Umbilical cord (tissue), 2 donors: ENCODE results near the gene SMC3. TPM values are rescaled to one million over a fixed set of nuclear protein-coding genes. Genes with fewer than 3 reads are reported as not detected.
"Not testable (repeated sequence)": the region's sequence is repeated elsewhere in the genome, so short reads cannot be mapped to it uniquely, and the experiment has no call there.

Source experiments
- DNase-seq: peaks from one replicate; pipeline ENCODE4 v3.0.0-alpha.2; 2015; ENCODE audit warnings: low spot score
- total RNA-seq: library from RNA; depleted of rRNA; stranded (reverse); fragments of >200 nt; gene quantifications from one replicate; pipeline ENCODE4 v1.2.3, GENCODE V29; 2014; ENCODE audit warnings: low replicate concordance; ENCODE audit not compliant: insufficient read depth

Gene SMC3
- total RNA-seq: 32.3 TPM

DNA sequence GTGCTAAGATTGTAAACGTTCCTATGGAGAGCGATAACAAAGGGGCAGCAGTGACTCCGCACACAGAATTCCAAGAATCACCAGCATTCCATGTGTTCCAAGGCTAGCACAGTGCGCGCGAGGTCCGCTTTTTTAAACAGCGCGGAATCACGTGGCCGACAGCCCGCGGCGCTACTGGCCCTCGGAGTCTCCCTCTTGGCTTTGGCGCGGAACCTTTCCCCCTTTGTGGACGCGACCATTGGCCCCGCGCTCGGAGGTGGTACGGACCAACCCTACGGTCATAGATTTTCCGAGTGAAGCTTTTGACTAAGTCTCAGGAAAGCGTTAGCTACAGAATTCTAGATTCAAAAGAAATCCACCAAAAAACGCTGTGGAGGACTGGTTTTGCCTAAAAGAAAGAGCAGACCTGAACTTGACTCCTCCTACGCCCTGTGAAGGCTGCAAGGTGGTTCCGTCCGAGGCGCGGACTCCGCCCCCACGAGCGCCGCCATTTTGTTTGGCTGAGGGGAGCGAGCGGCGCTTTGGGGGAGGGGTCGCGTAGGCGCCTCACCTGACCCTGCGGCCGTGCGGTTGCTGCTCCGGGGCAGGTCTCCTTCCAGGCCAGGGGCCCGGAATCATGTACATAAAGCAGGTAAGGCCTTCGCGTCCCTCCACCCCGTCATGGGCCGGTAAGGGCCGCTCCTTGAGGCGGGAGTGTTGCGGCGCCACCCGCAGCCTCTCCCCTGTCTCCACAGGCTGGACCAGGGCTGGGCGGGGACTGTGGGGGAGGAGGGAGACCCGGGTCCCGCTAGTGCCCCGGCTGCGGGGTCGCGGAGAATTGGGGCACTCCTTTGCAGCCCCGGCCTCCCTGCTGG is at the start of gene SMC3:
SMC3 (plus strand) TSS at position 495 of the 854 bp plus-strand sequence; CDS start at position 617, 122 bp downstream.
- peak; percentile 96 for DNase-seq

DNA sequence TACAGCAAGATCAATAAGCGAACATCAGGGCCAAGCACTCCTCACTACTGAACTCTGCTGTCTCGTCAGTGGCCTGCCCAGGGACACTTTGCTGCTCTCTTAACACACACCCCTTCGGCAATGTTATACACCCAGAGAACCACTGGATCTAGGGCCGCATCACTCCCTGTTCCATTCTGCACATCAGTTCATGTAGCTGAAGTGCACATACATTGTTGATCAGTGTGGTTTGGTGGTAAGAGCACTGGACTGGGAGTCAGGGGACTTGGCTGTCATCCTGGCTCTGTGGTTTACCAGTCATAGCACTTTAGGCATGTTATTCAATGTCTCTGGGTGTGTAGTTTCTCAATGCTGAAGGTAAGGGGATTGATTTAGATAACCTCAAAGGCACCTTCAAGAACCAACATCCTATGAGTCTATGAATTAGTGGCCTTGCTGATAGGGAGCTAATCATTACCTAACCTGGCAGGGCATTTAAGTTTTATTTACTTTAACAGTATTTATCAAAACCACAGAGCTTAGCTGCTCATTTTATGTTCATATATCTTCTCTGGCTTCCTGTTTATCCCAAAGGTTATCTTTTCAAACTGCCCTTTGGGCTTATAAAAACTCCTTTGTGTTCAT is 45.0 kb upstream of the SMC3 start:
- no peak for DNase-seq

DNA sequence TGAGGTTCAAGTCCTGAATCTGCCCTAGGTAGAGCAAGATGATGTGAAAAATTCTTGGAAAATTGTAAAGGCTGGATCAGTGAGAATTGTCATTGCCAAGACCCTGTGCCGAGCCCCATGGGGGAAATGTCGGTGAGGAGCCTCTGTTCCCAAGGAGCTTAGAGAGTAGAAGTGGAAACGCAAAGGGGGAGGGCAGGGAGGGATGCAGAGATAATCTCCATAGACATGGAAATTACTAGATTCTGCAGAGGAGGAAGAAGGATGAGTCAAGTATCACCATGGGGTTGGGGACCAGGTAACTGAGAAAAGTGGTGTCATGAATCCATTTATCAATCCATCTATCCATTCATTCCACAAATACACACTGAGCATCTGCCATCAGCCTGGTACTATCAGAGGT is 43.8 kb upstream of the SMC3 start:
- DNase-seq: no peak

DNA sequence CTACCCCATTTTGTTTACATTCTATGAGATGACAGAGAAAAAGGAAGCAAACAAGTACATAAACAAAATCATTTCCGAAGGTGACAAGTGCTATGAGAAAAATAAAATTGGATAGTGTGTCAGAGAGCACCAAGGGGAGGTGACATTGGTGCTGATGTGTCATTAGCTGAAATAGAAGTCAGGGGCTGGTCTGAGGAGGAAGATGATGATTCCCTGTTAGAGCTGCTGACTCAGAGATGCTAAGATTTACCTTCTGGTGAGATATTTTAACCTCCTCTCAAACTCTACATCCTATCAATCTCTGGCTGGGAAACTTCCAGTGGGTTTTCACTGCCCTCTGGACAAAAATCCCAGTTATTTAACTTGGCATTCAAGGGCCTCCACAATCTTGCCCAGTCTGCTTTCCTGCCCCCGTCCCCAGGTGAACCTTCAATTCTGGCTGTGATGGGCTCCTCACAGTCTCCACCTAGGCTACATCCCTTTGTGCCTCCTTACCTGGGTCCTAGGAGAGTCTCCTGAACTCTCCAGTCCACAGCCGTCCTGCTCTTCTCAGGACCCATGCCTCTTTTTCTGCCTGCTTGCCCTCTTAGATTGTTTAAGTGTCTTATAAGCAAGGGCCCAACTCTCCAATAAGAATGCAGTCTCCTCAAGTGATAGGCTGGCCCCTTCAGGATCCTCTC is 43.2 kb upstream of the SMC3 start:
- no peak for DNase-seq

DNA sequence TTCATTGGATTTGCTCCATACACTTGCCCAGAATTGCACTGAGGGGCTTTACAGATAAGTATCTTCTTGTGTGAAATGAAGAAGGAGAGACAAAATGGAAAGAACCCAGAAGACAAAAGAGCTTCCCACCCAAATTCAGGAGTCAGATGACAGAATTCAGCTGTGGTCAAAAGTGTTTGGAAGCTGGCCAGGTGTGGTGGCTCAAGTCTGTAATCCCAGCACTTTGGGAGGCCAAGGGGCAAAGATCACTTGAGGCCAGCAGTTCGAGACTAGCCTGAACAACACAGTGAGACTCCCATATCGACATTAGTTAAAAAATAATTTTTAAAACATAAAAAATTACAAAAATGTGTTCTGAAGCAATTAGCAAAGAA is 42.6 kb upstream of the SMC3 start:
- no peak for DNase-seq

DNA sequence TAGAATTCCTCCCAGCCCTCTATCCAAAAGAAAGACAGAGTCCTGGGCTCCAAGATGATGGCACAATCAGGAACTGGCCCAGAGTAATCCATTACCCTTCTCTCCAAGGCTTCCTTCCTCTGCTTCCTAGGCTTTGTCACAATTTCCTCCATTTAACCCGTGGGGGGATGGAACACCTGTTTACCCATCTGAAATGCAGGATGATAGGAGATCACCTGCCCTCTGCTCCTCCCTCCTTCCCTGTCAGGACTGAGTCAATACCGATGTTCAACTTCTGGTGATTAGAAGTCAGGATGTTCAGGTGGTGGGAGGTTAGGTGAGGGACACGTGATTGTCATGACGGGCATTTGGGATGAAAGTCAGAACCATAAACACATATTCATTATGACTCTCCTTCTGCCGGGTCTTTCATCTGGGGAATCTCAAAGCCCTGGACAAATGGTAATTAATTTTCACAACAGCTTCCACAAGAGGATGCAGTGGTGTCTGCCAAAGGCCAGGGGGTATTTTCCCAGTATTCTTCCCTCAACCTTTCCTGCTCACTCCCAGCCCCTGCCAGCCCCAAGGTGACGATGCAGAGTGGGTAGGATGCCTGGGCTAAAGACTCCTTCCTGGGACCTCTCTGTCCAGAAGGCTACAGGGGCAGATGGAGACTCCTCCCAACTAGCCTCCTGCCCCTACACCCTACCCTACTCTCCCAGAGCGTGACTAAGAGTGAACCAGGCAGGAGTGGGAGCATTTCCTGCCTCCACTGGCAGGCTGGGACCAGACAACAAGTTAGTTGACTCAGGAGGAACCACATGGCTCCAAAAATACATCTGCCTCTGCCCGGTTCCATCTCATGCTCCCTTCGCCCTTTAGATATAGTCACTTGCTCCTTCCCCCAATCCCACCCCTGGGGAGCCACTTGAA is 41.9 kb upstream of the SMC3 start:
- DNase-seq: no peak

DNA sequence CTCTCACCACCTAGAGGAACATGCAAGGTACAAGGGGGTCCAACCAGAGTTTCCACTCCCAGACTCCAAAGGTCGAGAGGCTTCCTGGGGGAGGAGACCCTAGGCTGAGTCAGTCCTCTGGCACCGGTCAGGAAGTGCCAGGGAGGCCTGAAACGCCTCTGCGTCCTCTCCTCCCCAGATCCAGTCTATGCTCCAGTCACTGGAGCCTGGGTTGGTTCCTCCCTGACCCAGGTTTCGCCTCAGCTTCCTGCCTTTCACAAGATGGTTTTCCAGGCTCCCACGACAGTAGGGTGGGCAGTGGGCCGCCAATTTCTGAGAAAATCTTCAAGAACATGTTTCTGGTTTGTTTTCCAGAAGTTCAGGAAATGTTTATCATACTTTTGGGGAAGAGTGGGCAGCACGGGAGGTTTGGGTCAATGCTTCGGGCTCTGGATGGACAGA is 39.7 kb upstream of the SMC3 start:
- DNase-seq: no peak

DNA sequence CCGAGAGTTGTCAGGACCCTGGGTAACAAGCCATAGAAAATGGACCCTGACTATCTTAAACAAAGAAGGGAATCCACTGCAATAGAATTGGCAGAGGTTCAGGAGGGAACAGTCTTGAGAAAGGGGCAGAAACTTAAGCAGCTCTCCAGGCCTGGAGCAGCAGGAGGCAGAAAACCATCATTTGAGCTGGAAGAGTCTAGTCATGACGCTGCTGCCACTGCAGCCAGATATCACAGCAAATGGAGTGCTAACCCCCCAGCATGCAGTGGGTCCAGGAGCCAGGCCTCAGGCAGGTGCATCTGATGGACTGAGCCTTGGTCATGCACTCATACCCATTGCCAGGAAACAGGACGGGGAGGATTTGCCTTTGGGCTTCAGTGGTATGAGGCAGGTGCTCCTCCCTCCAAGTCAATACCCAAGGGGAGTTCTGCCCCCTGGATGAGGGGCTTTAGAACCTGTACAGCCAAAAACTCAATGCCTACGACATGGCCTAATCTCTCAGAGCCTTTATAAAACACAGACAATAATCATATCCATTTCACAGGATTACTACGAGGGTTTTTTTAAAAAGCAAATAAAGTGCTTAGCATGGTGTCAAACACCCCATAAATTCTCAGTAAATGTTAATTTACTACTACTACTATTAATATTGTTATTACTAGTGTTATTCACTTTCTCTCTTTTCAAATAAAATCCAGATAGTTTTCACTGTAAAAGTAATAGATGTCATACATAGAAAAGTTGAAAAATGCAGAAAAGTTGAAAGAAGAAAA is 39.1 kb upstream of the SMC3 start:
- no peak for DNase-seq

DNA sequence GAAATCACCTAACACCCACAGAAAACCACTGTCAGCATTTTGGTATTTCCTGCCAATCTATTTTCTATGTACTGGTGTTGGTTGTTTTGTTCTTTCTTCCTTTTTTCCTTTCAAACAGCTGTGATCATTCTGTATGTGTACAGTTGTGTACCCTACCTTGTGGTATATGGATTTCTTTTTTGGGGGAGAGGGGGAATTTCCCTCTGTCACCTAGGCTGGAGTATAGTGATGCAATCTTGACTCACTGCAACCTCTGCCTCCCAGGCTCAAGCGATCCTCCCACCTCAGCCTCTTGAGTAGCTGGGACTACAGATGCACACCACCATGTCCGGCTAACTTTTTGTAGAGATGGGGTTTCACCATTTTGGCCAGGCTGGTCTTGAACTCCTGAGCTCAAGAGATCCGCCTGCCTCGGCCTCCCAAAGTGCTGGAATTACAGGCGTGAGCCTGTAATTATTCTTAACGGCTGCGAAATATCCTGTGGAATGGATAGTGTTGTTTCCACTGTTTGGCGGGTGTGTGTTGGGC is 38.4 kb upstream of the SMC3 start:
- not testable (repeated sequence) for DNase-seq

DNA sequence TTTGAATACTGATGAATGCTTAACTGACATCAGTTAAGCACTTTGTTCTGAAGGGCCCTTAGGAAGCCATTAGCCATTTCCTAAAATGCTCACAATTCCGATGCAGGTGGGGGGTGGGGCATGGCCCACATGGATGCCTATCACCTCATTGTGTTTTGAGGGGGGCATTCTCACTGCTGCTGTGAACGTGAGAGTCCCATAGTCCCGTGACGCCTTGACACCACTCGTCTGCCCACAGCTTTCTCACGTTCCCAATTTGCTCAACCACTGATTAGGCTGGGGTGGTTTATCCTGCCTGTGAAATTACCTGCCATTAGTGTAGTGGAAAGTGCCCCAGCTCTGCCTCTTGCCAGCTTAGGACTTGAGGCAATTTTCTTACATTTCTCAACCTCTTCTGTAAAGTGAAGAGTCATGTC is 37.9 kb upstream of the SMC3 start:
- DNase-seq: no peak

DNA sequence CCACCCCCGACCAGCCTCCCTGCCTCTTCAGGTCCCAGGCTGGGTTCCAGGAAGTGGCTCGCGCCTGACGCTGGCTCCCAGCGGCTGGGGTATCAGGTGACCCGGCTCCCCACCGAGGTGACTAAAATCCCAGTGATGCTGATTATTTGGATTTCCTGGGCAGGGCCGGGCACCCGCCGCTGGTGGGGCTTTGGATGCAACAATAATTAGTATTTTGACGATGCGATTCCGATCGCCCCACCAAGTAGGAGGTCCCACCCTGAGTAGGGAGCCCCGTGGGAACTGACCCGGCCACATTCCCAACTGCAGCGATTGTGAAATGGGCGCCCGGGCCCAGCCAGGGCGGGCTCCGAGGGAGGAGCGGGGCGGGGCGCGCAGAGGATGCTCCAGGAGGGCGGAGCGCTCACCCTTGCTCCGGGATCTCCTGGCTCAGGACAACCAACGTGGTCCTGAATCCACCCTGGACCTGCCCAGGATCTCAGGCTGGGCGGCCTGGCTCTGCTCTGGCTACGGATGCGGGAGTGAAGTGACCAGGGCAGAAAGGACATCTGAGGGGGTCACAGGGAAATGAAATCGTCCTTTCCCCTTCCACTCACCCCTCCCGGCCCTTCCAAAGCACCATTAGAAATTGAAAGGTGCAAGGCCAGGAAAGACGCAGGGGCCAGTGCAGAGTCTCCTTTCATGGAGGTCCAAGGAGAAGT is 37.2 kb upstream of the SMC3 start:
- DNase-seq: peak; percentile 56

DNA sequence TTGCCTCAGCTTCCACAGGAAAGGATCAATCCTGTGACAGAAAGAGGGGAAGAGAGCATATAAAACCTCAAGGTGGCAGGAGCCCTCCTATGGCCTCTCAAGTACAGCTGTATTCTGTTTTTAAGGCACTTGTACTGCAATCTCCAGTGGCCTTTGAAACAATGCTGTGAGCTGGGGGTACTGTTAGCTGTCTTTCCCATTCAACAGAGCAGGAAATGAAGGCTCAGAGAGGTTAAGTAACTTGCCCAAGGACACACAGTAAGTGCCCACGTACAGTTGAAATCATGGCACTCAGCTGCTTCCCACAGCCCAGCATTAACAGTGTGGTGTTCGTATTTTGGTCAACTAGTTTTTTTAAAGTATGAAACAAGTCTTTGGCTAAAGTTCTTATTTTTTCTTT is 35.8 kb upstream of the SMC3 start:
- DNase-seq: no peak

DNA sequence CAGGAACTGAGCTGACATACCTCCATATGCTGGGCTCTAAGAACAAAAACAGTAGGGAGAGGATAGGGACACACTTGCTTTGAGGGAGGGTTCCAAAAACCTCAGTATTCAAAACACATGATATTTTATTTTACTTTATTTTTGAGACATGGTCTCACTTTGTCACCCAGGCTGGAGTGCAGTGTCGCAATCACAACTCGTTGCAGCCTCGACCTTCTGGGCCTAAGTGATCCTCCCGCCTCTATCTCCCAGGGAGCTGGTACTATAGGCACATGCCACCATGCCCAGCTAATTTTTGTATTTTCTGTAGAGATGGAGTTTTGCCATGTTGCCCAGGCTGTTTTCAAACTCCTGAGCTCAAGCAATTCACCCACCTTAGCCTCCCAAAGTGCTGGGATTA is 34.9 kb upstream of the SMC3 start:
- not testable (repeated sequence) for DNase-seq

DNA sequence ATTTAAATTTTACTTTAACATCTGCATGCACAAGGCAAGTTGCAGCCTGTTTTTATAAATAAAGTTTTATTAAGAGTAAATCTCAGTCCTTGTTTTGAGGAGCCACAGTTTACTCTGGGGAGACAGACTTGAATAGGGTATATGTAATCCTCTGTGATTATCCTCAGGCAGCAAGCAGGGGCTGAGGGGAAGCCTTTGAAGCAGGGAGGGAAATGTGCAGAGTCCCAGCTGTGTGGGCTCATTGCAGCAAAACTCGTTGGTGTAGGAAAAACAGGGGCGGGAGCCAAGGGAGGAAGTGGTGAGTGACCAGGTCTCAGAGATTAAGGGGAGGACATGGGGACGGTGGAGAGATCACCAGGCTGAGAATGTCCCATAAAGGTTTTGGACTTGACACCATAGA is 34.3 kb upstream of the SMC3 start:
- no peak for DNase-seq

DNA sequence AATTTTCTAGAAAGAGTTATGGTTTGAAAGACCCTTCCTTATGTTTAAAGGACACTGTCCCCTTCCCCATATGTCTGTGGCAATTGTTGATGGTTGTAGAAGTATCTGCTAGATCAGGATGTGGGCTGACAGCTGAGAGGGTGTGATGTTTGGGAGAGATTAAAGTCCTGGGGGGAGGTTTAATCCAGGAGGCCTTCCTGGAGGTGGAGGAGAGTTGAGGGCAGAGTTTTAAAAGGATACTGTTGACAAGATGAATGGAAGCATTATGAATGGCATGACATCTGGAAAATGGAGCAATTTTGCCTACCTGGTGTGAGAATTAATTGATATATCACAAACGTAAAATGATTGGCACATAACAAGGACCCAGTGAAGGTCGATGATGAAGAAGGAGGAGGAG is 32.9 kb upstream of the SMC3 start:
- DNase-seq: no peak

DNA sequence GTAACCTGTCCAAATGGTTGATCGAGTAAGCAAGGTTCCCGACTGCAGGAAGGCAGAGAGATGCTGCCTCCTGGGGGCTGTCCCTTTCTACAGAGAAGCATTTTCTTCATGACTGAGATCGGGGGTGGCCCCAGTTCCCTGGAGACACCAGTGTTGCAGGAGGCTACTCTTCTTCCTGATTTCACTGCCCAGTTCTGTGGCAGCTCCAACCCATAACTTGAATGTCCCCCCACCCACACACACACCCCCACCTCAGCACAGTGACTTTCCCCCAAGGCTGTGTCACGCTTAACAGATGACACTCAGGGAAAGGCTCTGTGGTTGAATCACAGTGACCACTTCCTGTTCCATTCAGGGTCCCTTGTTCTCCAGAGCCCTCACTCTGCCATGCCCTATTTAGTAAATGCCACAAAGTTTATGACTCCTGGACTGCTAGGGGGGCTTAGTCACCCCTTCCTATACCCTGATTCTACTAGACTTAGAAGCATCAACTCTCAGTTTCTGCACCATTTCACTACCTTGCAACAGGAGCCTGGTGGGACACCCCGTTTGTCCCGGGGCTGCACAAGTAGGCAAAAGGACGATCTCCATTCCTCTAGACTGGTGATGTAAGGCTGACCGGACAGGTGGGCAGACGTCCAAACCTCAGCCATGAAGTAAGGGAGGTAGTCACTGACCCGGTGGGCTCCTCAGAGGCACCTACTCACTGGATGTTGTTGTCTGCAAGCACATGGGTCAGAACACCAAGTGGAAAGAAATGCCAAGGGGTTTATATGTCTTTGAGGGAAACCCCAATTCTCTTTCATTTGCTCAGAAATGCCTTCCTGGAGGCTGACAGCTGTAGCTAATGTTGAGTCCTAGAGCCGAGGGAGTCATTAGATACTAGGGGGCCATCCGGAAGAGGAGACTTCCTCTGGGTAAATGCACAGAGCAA is 31.3 kb upstream of the SMC3 start:
- DNase-seq: peak; percentile 16

DNA sequence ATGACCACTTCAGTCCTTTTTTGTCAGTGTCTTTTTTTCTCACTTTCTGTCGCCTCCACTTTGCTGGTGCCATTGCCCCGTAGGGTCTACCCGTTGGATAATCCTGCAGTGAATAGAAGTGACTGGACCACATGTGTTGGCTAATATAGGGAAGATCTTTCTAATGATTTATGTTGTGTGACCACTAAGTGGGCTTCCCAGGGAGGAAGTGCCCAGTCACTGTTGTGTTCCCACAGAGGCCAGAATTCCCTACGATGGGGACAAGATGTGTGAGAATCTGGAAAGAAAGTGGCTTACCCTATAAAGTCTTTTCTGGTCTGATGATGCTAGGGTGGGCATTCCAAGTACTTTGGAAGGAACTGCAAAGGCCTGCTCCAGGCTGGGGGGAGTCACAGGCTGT is 28.4 kb upstream of the SMC3 start:
- DNase-seq: no peak

DNA sequence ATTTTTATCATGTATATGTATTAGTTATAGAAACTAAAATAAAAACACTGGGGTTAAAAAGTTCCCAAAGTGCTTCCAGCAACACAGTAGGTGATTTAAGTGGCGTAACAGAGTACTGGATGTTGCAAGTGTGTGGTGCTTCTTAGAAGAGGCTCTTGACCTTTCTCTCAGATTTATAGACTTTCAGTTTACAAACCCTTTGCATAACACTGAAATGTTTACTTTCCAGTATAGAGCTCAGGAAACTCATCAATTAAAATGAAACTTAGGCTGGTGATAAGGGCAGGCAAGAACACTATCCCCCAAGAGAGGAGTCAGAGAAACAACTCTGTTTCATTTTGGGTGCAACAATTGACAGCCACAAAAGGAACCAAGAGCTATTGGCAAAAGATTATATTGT is 27.5 kb upstream of the SMC3 start:
- DNase-seq: no peak
